Measurements from ENCODE around the gene WDFY3.

Gene WDFY3

DNA sequence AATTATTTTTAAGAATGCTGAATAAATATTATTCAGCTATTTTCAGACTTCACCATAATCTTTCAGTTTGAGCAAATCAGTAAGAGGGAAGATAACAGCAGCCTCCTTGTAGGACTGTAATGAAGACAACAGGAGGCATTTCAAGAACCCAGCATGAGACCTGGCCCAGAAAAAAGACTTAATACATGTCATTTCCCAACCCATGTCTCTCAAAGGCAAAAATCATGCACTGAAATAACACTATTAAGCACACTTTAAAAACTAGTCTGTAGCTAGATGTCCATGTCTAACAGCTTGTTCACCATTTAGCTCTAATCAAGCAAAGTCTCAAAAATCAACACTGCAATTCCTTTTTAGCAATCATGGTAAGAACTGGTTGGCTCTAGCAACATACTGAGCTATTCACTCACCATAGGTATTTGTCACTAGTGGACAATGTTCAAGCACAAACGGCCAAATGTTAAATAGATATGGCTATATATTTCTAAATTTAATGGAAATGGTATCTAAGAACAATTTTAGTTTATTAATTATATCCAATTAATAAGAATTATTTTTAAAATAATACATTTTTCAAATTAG is 109.9 kb downstream of the WDFY3 start:
- Histone ChIP-seq H2AFZ (ENCODE audit: low read depth, low read length) (no peak overlapping the region), H3K9ac (ENCODE audit: low read length) (no peak overlapping the region), H3K27me3 (ENCODE audit: low read depth, low read length) (no peaks in the 10 kb centered on the region), H3K9me3 (ENCODE audit: insufficient read depth, low read length) (no peaks in the 10 kb centered on the region), H3K79me2 (ENCODE audit: low read length) (no peaks in the 10 kb centered on the region), H3K4me1 (ENCODE audit: low read length) (peaks cover 11% of the 10 kb centered on the region), H3K36me3 (replicated peaks; ENCODE audit: low read depth, low read length) (no peaks in the 10 kb centered on the region), H3K4me3 (ENCODE audit: low read length) (no peak overlapping the region), H4K20me1 (ENCODE audit: insufficient read depth, low read length) (no peaks in the 10 kb centered on the region), H3K27ac (ENCODE audit: low read length) (no peak overlapping the region), H3K4me2 (ENCODE audit: low read length) (no peak overlapping the region)
- TF ChIP-seq EZH2phosphoT487 (IDR thresholded peaks at IDR 0.05; ENCODE audit: low read depth) = no peak
- TF ChIP-seq, protein P1, sequence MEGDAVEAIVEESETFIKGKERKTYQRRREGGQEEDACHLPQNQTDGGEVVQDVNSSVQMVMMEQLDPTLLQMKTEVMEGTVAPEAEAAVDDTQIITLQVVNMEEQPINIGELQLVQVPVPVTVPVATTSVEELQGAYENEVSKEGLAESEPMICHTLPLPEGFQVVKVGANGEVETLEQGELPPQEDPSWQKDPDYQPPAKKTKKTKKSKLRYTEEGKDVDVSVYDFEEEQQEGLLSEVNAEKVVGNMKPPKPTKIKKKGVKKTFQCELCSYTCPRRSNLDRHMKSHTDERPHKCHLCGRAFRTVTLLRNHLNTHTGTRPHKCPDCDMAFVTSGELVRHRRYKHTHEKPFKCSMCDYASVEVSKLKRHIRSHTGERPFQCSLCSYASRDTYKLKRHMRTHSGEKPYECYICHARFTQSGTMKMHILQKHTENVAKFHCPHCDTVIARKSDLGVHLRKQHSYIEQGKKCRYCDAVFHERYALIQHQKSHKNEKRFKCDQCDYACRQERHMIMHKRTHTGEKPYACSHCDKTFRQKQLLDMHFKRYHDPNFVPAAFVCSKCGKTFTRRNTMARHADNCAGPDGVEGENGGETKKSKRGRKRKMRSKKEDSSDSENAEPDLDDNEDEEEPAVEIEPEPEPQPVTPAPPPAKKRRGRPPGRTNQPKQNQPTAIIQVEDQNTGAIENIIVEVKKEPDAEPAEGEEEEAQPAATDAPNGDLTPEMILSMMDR (IDR thresholded peaks at IDR 0.05; ENCODE audit: low read depth, low read length) = no peak

GRCh38 chr4:84855774-84856173 is 110.7 kb downstream of the WDFY3 start:
- TF ChIP-seq, protein P1 (IDR thresholded peaks at IDR 0.05; ENCODE audit: low read depth, low read length) = no peak
- no peak for TF ChIP-seq EZH2phosphoT487 (IDR thresholded peaks at IDR 0.05; ENCODE audit: low read depth)
- H3K9me3 ChIP-seq (ENCODE audit: insufficient read depth, low read length) = no peaks in the 10 kb centered on the region
- no peak overlapping the region for H3K27ac ChIP-seq (ENCODE audit: low read length)
- no peak overlapping the region for H3K9ac ChIP-seq (ENCODE audit: low read length)
- H4K20me1 ChIP-seq (ENCODE audit: insufficient read depth, low read length) = no peaks in the 10 kb centered on the region
- H3K4me1 ChIP-seq (ENCODE audit: low read length) = peaks cover 10% of the 10 kb centered on the region
- no peak overlapping the region for H3K4me3 ChIP-seq (ENCODE audit: low read length)
- no peak overlapping the region for H2AFZ ChIP-seq (ENCODE audit: low read depth, low read length)
- H3K4me2 ChIP-seq (ENCODE audit: low read length) = no peak overlapping the region
- no peaks in the 10 kb centered on the region for H3K27me3 ChIP-seq (ENCODE audit: low read depth, low read length)
- no peaks in the 10 kb centered on the region for H3K79me2 ChIP-seq (ENCODE audit: low read length)
- H3K36me3 ChIP-seq (replicated peaks; ENCODE audit: low read depth, low read length) = no peaks in the 10 kb centered on the region

DNA sequence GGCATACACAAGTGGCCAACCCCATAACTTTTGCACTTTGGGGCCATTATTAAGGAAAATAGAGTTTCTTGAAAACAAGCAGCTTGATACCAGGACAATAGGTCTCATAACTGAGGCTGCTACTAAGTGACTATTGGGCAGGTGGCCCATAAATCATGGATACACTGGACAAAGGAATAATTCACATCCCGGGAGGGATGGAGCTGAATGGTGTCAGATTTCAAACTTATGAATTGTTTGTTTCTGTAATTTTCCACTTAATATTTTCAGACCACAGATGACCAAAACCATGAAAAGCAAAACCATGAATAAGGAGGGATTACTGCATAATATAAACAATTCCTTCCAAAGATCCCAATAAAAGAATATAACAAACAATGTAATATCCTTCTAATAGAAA is 114.4 kb downstream of the WDFY3 start:
- no peaks in the 10 kb centered on the region for H3K36me3 ChIP-seq (replicated peaks; ENCODE audit: low read depth, low read length)
- H3K79me2 ChIP-seq (ENCODE audit: low read length) = no peaks in the 10 kb centered on the region
- no peak overlapping the region for H3K27ac ChIP-seq (ENCODE audit: low read length)
- no peaks in the 10 kb centered on the region for H4K20me1 ChIP-seq (ENCODE audit: insufficient read depth, low read length)
- no peak overlapping the region for H3K9ac ChIP-seq (ENCODE audit: low read length)
- no peak overlapping the region for H3K4me3 ChIP-seq (ENCODE audit: low read length)
- no peaks in the 10 kb centered on the region for H3K9me3 ChIP-seq (ENCODE audit: insufficient read depth, low read length)
- no peaks in the 10 kb centered on the region for H3K4me1 ChIP-seq (ENCODE audit: low read length)
- H2AFZ ChIP-seq (ENCODE audit: low read depth, low read length) = no peak overlapping the region
- no peaks in the 10 kb centered on the region for H3K27me3 ChIP-seq (ENCODE audit: low read depth, low read length)
- no peak overlapping the region for H3K4me2 ChIP-seq (ENCODE audit: low read length)
- TF ChIP-seq, protein P1 (IDR thresholded peaks at IDR 0.05; ENCODE audit: low read depth, low read length) = no peak
- TF ChIP-seq EZH2phosphoT487 (IDR thresholded peaks at IDR 0.05; ENCODE audit: low read depth) = no peak

GRCh38 chr4:84849051-84849640 is 117.3 kb downstream of the WDFY3 start:
- no peaks in the 10 kb centered on the region for H3K27me3 ChIP-seq (ENCODE audit: low read depth, low read length)
- no peak overlapping the region for H3K9ac ChIP-seq (ENCODE audit: low read length)
- H3K4me1 ChIP-seq (ENCODE audit: low read length) = no peaks in the 10 kb centered on the region
- TF ChIP-seq, protein P1 (IDR thresholded peaks at IDR 0.05; ENCODE audit: low read depth, low read length) = no peak
- no peak for TF ChIP-seq EZH2phosphoT487 (IDR thresholded peaks at IDR 0.05; ENCODE audit: low read depth)
- no peaks in the 10 kb centered on the region for H4K20me1 ChIP-seq (ENCODE audit: insufficient read depth, low read length)
- H3K9me3 ChIP-seq (ENCODE audit: insufficient read depth, low read length) = no peaks in the 10 kb centered on the region
- no peaks in the 10 kb centered on the region for H3K79me2 ChIP-seq (ENCODE audit: low read length)
- H3K27ac ChIP-seq (ENCODE audit: low read length) = no peak overlapping the region
- H3K4me2 ChIP-seq (ENCODE audit: low read length) = no peak overlapping the region
- no peak overlapping the region for H3K4me3 ChIP-seq (ENCODE audit: low read length)
- no peaks in the 10 kb centered on the region for H3K36me3 ChIP-seq (replicated peaks; ENCODE audit: low read depth, low read length)
- H2AFZ ChIP-seq (ENCODE audit: low read depth, low read length) = no peak overlapping the region

Data from OCI-LY3 (cell line).